HL-60/S4 (cell line): ENCODE measurements around the gene ADORA3.

ENCODE experiments used
- in situ Hi-C: fragments of 300-500 bp; cut with MboI; formaldehyde crosslinking; loops from 2 replicates; pipeline ENCODE4 v1.14.3; 2022; ENCODE audit warnings: low sequenced_read_pairs

ADORA3 gene

GRCh38 chr1:111509997-111510375 is 6.6 kb upstream of the ADORA3 start:
- in situ Hi-C loops, result no loop called here

- in situ Hi-C loops, result no loop called here
Observed at GRCh38 chr1:111507411-111508201, 4.2 kb upstream of the ADORA3 start.

- in situ Hi-C loops, result no loop called here
Observed at GRCh38 chr1:111506561-111506960, 3.1 kb upstream of the ADORA3 start.

- in situ Hi-C loops, result no loop called here
Observed at GRCh38 chr1:111505641-111506119, 2.2 kb upstream of the ADORA3 start.

- in situ Hi-C loops, result no loop called here
Observed at GRCh38 chr1:111504097-111504496, 664 bp upstream of the ADORA3 start.

- in situ Hi-C loops, result no loop called here
Observed at GRCh38 chr1:111501645-111502044, 1.8 kb downstream of the ADORA3 start.

- in situ Hi-C loops, result loop anchor here (25.0 kb wide), 1 partner anchor 863 kb away; no protein-coding TSS in a partner anchor
Observed at GRCh38 chr1:111499026-111499785, 4.2 kb downstream of the ADORA3 start.

- in situ Hi-C loops, result loop anchor here (25.0 kb wide), 1 partner anchor 865 kb away; no protein-coding TSS in a partner anchor
Observed at GRCh38 chr1:111497592-111497991, 5.8 kb downstream of the ADORA3 start.

- in situ Hi-C loops, result loop anchor here (25.0 kb wide), 1 partner anchor 866 kb away; no protein-coding TSS in a partner anchor
Observed at GRCh38 chr1:111496398-111496797, 7.0 kb downstream of the ADORA3 start.

- in situ Hi-C loops, result loop anchor here (25.0 kb wide), 1 partner anchor 871 kb away; no protein-coding TSS in a partner anchor
Observed at GRCh38 chr1:111491070-111491469, 12.4 kb downstream of the ADORA3 start.

GRCh38 chr1:111490220-111490619 is 13.2 kb downstream of the ADORA3 start:
- in situ Hi-C loops, result loop anchor here (25.0 kb wide), 1 partner anchor 872 kb away; no protein-coding TSS in a partner anchor

- in situ Hi-C loops, result loop anchor here (10.0 to 25.0 kb wide), 2 partner anchors 165 to 873 kb away; no protein-coding TSS in a partner anchor
Observed at GRCh38 chr1:111489604-111490003, 13.8 kb downstream of the ADORA3 start.

- in situ Hi-C loops, result loop anchor here (10.0 to 25.0 kb wide), 2 partner anchors 166 to 874 kb away; no protein-coding TSS in a partner anchor
Observed at GRCh38 chr1:111488669-111489068, 14.8 kb downstream of the ADORA3 start.

- in situ Hi-C loops, result loop anchor here (10.0 to 25.0 kb wide), 2 partner anchors 168 to 875 kb away; no protein-coding TSS in a partner anchor
Observed at GRCh38 chr1:111487133-111487532, 16.3 kb downstream of the ADORA3 start.

GRCh38 chr1:111486431-111486830 is 17.0 kb downstream of the ADORA3 start:
- in situ Hi-C loops, result loop anchor here (10.0 to 25.0 kb wide), 2 partner anchors 168 to 876 kb away; no protein-coding TSS in a partner anchor

- in situ Hi-C loops, result loop anchor here (5.0 to 25.0 kb wide), 3 partner anchors 170 to 878 kb away; no protein-coding TSS in a partner anchor
Observed at GRCh38 chr1:111484391-111485026, 18.9 kb downstream of the ADORA3 start.

- in situ Hi-C loops, result loop anchor here (5.0 to 25.0 kb wide), 3 partner anchors 171 to 878 kb away; no protein-coding TSS in a partner anchor
Observed at GRCh38 chr1:111483876-111484275, 19.6 kb downstream of the ADORA3 start.

GRCh38 chr1:111483166-111483565 is 20.3 kb downstream of the ADORA3 start:
- in situ Hi-C loops, result loop anchor here (5.0 to 25.0 kb wide), 3 partner anchors 172 to 879 kb away; no protein-coding TSS in a partner anchor

- in situ Hi-C loops, result loop anchor here (5.0 to 25.0 kb wide), 3 partner anchors 173 to 881 kb away; no protein-coding TSS in a partner anchor
Observed at GRCh38 chr1:111481387-111482221, 21.8 kb downstream of the ADORA3 start.
